ENCODE data around the gene SLX9.
A peak's percentile ranks its signal among the peaks of the same experiment; 100 is the strongest.

The SLX9 gene

GRCh38 chr21:44898851-44899767 lies 40.7 kb upstream of the SLX9 start:
- Mint-ChIP-seq H3K27ac (no peak overlapping the region), H3K9me3 (no peaks in the 10 kb centered on the region), H3K4me1 (peaks cover 1% of the 10 kb centered on the region), H3K36me3 (ENCODE audit: low read depth) (peaks cover 36% of the 10 kb centered on the region), H3K27me3 (no peaks in the 10 kb centered on the region), H3K4me3 (no peak overlapping the region)
- DNase-seq (no peak), ATAC-seq (no peak)

GRCh38 chr21:44899768-44900558 lies 39.9 kb upstream of the SLX9 start:
- DNase-seq: no peak
- Mint-ChIP-seq H3K4me3 (no peak overlapping the region), H3K27me3 (no peaks in the 10 kb centered on the region), H3K4me1 (peaks cover 1% of the 10 kb centered on the region), H3K9me3 (no peaks in the 10 kb centered on the region), H3K36me3 (ENCODE audit: low read depth) (peaks cover 42% of the 10 kb centered on the region), H3K27ac (no peak overlapping the region)
- ATAC-seq: no peak

GRCh38 chr21:44900559-44901251 lies 39.1 kb upstream of the SLX9 start:
- no peak overlapping the region for H3K27ac Mint-ChIP-seq
- no peaks in the 10 kb centered on the region for H3K27me3 Mint-ChIP-seq
- H3K9me3 Mint-ChIP-seq: no peaks in the 10 kb centered on the region
- DNase-seq: no peak
- H3K4me3 Mint-ChIP-seq: no peak overlapping the region
- no peak for ATAC-seq
- H3K36me3 Mint-ChIP-seq (ENCODE audit: low read depth): peaks cover 44% of the 10 kb centered on the region
- peaks cover 1% of the 10 kb centered on the region for H3K4me1 Mint-ChIP-seq

GRCh38 chr21:44901391-44902074 lies 38.3 kb upstream of the SLX9 start:
- Mint-ChIP-seq H3K27me3 (no peaks in the 10 kb centered on the region), H3K4me1 (no peaks in the 10 kb centered on the region), H3K4me3 (no peak overlapping the region), H3K36me3 (ENCODE audit: low read depth) (peaks cover 45% of the 10 kb centered on the region), H3K27ac (no peak overlapping the region), H3K9me3 (no peaks in the 10 kb centered on the region)
- ATAC-seq: no peak
- no peak for DNase-seq

- H3K27ac Mint-ChIP-seq: no peak overlapping the region
- no peak for ATAC-seq
- H3K27me3 Mint-ChIP-seq: no peaks in the 10 kb centered on the region
- no peak for DNase-seq
- H3K4me3 Mint-ChIP-seq: no peak overlapping the region
- no peaks in the 10 kb centered on the region for H3K9me3 Mint-ChIP-seq
- peaks cover under 1% of the 10 kb centered on the region for H3K4me1 Mint-ChIP-seq
- H3K36me3 Mint-ChIP-seq (ENCODE audit: low read depth): peaks cover 47% of the 10 kb centered on the region
Measured at GRCh38 chr21:44902268-44903049, 37.4 kb upstream of the SLX9 start.

- no peak for DNase-seq
- H3K27me3 Mint-ChIP-seq: no peaks in the 10 kb centered on the region
- no peak overlapping the region for H3K27ac Mint-ChIP-seq
- no peak for ATAC-seq
- H3K9me3 Mint-ChIP-seq: no peaks in the 10 kb centered on the region
- H3K4me1 Mint-ChIP-seq: peaks cover 7% of the 10 kb centered on the region
- H3K36me3 Mint-ChIP-seq (ENCODE audit: low read depth): peaks cover 47% of the 10 kb centered on the region
- no peak overlapping the region for H3K4me3 Mint-ChIP-seq
Measured at GRCh38 chr21:44903050-44903685, 36.7 kb upstream of the SLX9 start.

DNA sequence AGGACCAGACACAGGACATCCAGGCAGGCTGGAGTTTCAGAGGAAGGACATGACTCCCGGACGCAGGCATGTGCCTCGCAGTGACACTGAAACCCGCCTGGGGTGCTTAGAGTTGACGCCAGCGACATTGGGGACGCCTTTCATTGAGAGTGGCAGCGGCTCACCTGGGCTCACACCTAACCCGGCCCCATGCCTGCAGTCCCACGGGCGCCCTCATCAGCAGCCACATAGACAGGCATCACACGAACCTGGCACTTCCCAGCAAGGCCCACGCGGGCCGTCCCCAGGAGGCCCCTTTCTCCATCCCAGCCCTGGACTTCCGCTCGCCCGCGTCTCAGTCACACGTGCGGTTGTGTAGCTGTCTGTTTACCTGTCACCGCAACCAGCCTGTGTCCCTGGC lies 36.1 kb upstream of the SLX9 start:
- Mint-ChIP-seq H3K36me3 (ENCODE audit: low read depth) (peaks cover 44% of the 10 kb centered on the region), H3K4me1 (peaks cover 12% of the 10 kb centered on the region), H3K27me3 (no peaks in the 10 kb centered on the region), H3K27ac (no peak overlapping the region), H3K9me3 (no peaks in the 10 kb centered on the region), H3K4me3 (no peak overlapping the region)
- ATAC-seq: no peak
- DNase-seq: no peak

DNA sequence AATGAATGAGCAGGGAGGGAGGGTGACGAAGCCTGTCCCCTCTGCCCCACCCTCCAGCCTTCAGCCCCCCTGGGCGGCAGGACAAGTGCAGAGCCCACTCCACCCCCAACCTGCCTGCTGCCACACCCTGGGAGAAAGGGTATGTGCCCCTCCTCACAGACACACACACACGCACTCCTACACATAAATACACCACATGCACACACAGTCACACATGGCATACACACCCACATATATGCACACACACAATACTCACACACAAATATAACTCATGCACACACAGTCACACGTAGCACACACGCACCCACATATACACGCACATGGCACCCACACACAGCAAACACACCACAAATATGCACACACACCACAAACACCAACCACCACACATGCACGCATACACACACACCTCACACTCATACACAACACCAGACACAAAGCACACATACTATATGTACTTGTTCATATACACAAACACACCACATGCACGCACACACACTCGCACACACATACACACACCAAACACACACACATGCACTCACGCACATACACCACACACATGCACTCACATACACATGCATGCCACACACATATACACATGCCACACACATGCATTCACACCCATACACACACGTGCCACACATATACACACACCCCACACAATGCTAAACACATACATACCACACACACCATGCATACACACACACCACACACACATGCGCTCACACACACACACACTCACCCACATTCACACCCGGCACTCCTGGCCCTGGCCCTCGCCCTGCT lies 35.5 kb upstream of the SLX9 start:
- no peak for DNase-seq
- Mint-ChIP-seq H3K36me3 (ENCODE audit: low read depth) (peaks cover 49% of the 10 kb centered on the region), H3K9me3 (no peaks in the 10 kb centered on the region), H3K27ac (no peak overlapping the region), H3K4me1 (peaks cover 18% of the 10 kb centered on the region), H3K27me3 (no peaks in the 10 kb centered on the region), H3K4me3 (no peak overlapping the region)
- no peak for ATAC-seq

DNA sequence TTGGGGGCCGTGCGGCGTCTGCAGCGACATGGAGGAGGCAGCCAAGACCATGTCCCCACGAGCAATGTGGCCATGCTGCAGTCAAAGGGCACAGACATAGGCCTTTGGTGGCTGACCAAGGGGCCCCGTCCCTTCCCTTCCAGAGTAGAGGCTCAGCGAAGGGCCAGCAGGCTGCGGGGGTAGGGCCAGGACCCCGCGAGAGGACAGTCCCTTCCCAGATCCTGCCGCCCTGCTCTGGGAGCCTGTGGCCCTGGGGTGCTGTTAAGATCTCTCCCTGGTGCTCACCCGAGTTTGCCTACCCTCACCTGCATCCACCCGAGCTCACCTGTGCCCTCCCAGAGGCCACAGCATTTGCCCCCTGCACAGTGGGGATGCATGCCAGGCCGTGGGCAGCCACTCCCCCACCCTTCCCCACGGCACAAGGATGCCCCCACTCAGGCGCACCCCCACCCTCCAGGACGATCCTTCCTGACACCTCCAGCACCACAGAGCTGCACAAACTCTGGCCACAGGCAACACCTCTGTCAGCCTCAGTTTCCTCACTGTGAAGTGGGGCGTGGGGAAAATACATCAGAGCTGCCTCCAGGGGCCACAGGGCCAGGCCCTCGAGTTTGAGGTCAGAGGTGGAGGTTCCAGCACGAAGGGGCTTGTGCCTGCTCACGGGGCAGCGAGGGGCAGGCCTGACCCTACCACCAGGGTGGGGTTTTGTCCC lies 34.7 kb upstream of the SLX9 start:
- Mint-ChIP-seq H3K27me3 (no peaks in the 10 kb centered on the region), H3K4me3 (no peak overlapping the region), H3K4me1 (peaks cover 25% of the 10 kb centered on the region), H3K9me3 (no peaks in the 10 kb centered on the region), H3K27ac (no peak overlapping the region), H3K36me3 (ENCODE audit: low read depth) (peaks cover 52% of the 10 kb centered on the region)
- no peak for ATAC-seq
- no peak for DNase-seq

GRCh38 chr21:44905728-44906090 lies 34.1 kb upstream of the SLX9 start:
- no peak for DNase-seq
- Mint-ChIP-seq H3K27me3 (no peaks in the 10 kb centered on the region), H3K4me3 (no peak overlapping the region), H3K36me3 (ENCODE audit: low read depth) (peaks cover 52% of the 10 kb centered on the region), H3K4me1 (peaks cover 27% of the 10 kb centered on the region), H3K9me3 (no peaks in the 10 kb centered on the region), H3K27ac (no peak overlapping the region)
- no peak for ATAC-seq

GRCh38 chr21:44907225-44907965 lies 32.4 kb upstream of the SLX9 start:
- Mint-ChIP-seq H3K27ac (peak overlapping the region; percentile 46), H3K36me3 (ENCODE audit: low read depth) (peaks cover 42% of the 10 kb centered on the region), H3K9me3 (no peaks in the 10 kb centered on the region), H3K27me3 (no peaks in the 10 kb centered on the region), H3K4me3 (no peak overlapping the region), H3K4me1 (peaks cover 42% of the 10 kb centered on the region)
- DNase-seq (no peak), ATAC-seq (no peak)

Data from activated naive CD8-positive, alpha-beta T cell treated with anti-CD3 and anti-CD28 coated beads, Interleukin-2, amount 50 U/mL, for 24 hours (primary cell).